HUES6 (cell line): Measurements from ENCODE around the gene ACAD8.

Experiments used
- H3K27ac ChIP-seq: 2 replicates; pipeline ENCODE4 v1.7.0; 2013; ENCODE audit warnings: low read depth, mild to moderate bottlenecking, low read length, inconsistent platforms
- H3K27me3 ChIP-seq: 2 replicates; pipeline ENCODE4 v1.6.1; 2013; ENCODE audit warnings: low read length; ENCODE audit not compliant: control insufficient read depth, insufficient read depth
- H3K36me3 ChIP-seq: 2 replicates; pipeline ENCODE4 v1.6.1; 2013; ENCODE audit warnings: low read length; ENCODE audit not compliant: control insufficient read depth, insufficient read depth
- H3K4me1 ChIP-seq: 2 replicates; pipeline ENCODE4 v1.6.1; 2013; ENCODE audit warnings: low read length; ENCODE audit not compliant: control insufficient read depth, insufficient read depth
- H3K4me3 ChIP-seq: 2 replicates; pipeline ENCODE4 v1.5.1; 2013; ENCODE audit warnings: low read depth, low read length
- H3K9ac ChIP-seq: one replicate; pipeline ENCODE4 v1.6.1; 2013; ENCODE audit warnings: mild to moderate bottlenecking, low read length
- H3K9me3 ChIP-seq: 2 replicates; pipeline ENCODE4 v1.6.1; 2013; ENCODE audit warnings: low read depth, low read length; ENCODE audit not compliant: control insufficient read depth, insufficient read depth

ACAD8 gene

DNA sequence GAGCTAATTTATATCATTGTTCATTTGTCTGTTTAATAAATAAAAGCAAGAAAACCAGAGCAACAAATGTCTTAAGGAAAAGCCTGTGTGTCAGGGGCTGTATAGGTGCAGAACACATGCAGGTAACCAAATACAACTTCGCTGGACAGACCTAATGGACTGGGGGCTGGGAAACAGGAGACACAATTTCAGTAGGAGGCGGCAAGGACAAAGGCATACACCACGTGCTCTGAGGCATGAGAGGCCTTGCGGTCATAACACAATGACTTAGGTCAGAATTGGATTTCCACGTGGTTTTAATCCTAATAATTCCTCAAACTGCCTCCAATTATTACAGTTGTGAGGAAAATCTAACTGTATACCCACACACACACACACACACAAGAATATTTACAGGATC, 14.1 kb downstream of the ACAD8 start:
- Histone ChIP-seq H3K9ac (no peak overlapping the region), H3K4me3 (no peak overlapping the region), H3K27ac (no peak overlapping the region), H3K4me1 (peaks cover 46% of the 10 kb centered on the region), H3K27me3 (no peaks in the 10 kb centered on the region), H3K9me3 (no peaks in the 10 kb centered on the region), H3K36me3 (peaks cover 14% of the 10 kb centered on the region)

DNA sequence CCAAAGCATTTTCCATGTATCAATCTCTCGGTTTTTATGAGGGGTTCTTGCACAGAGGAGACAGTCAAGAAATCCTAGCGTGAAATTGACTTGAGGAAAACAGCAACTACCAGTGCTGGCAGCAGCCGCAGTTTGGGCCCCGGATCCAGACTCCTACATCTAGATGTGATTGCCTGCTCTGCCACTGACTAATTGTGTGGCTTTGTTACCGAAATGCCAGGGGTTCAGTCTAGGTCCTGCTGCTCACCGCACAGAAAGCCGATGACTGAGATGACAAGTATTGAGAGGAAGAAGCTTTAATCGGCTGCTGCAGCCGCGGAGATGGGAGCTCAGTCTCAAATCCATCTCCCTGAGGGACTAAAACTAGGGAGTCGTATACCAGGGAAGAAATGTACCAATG, 14.6 kb downstream of the ACAD8 start:
- Histone ChIP-seq H3K27me3 (no peaks in the 10 kb centered on the region), H3K4me3 (no peak overlapping the region), H3K9me3 (no peaks in the 10 kb centered on the region), H3K36me3 (peaks cover 9% of the 10 kb centered on the region), H3K27ac (no peak overlapping the region), H3K4me1 (peaks cover 51% of the 10 kb centered on the region), H3K9ac (no peak overlapping the region)

DNA sequence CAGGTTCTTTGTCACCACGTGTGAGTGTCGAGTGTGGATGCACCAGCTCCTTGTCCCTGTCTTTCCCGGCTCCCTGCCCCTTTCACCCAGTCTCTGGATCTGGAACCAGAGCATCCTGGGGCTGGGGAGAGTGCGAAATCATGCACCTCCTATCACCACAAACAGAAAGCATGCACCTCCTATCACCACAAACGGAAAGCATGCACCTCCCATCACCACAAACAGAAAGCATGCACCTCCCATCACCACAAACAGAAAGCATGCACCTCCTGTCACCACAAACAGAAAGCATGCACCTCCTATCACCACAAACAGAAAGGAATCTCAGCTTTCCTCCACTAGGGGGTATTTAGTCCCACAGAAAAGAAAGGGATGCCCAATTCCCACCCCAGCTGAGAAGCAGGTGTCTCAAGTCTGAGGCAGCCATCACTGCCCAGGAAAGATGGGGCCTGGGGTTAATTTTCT, 16.9 kb downstream of the ACAD8 start:
- Histone ChIP-seq H3K36me3 (no peaks in the 10 kb centered on the region), H3K4me1 (peaks cover 69% of the 10 kb centered on the region), H3K27ac (no peak overlapping the region), H3K4me3 (no peak overlapping the region), H3K9ac (no peak overlapping the region), H3K27me3 (peaks cover 10% of the 10 kb centered on the region), H3K9me3 (no peaks in the 10 kb centered on the region)

DNA sequence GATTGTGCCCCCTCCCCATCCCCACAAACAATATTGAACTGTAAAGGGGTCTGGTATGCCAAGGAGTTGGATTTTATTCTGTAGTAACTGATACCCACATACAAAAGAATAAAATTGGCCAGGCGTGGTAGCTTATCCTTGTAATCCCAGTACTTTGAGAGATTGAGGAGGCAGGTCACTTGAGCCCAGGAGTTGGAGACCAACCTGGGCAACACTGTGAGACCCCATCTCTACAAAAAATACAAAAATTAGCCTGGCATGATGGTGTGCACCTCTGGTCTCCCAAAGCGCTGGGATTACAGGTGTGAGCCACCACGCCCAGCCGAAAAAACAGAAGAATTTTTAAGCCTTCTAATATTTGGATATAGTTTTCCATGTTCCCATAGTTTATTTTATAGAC, 18.6 kb downstream of the ACAD8 start:
- no peak overlapping the region for H3K4me3 ChIP-seq
- H3K36me3 ChIP-seq, result no peaks in the 10 kb centered on the region
- H3K4me1 ChIP-seq, result peaks cover 59% of the 10 kb centered on the region

DNA sequence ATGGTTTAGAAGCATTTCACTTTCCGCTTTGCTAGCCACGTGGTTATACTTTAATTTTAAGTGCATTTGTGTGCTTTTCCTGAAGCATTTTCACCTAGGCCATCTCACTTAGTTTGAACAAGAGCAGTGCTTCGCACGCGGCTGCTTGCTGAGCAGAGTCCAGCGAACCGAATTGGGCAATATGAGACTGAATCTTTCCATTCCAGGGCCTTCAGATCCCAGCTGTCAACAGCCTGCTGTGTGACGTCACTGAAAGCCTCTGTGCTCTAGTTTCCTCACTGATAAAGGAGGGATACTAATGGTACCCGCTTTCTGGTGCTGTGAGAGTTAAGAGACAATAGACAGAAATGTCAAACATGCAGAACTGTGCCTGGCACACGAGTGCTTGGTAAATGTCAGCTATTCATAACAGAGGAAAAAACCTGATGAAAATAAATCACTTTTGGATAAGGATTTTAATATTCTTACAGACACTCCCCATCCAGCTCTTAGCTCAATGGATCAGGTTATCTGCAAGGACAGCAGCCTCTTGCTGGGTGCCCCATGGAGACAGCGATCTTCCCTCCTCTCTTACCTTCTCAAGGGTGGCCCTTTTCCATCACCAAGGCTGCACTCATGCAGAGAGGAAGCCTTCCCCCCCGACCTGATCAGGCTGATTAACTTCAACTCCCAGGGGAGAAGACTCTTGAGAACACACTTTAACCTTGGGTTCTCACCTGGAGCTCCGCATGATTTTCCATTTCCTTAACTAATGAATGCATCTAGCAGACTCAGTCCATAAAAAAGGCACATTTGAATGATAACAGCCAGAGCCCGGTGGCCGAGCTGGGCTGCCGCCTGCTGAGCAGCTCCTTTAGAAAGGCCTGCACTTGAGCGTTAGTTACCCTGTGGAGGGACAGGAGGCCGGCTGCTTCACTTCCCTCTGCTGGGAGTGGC, 19.3 kb downstream of the ACAD8 start:
- H3K9ac ChIP-seq, result peak overlapping the region; percentile 9
- H3K36me3 ChIP-seq, result no peaks in the 10 kb centered on the region
- peak overlapping the region; percentile 78 for H3K4me3 ChIP-seq
- peaks cover 25% of the 10 kb centered on the region for H3K27me3 ChIP-seq
- peaks cover 53% of the 10 kb centered on the region for H3K4me1 ChIP-seq
- H3K9me3 ChIP-seq, result no peaks in the 10 kb centered on the region
- H3K27ac ChIP-seq, result peak overlapping the region; percentile 5; the same call in 1 of the 2 replicates

More for the DNA sequence above, 18.6 kb downstream of the ACAD8 start:
- no peak overlapping the region for H3K9ac ChIP-seq
- 0 out of 2 replicates have a peak overlapping the region, but pooled peaks have one; percentile 5 for H3K27ac ChIP-seq
- H3K27me3 ChIP-seq, result peaks cover 21% of the 10 kb centered on the region
- no peaks in the 10 kb centered on the region for H3K9me3 ChIP-seq

DNA sequence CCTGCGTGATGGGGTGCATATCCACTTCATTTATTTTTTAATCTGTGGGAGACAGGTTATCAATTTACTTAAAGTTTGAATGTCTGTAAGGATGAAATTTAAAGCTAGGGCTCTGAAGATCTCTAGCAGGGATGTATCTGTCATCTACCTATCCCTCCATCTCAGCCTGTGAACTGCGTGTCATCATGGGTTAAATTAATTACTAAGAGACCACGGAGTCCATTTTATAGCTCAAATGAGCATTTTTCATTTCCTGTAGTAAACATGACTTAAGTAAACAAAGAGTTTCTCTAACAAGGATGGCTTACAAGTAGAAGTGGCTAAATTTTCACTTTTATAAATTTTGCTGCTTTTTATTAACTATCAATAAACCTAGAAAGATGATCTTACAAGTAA, 19.9 kb downstream of the ACAD8 start:
- no peak overlapping the region; the same call in 1 of the 2 replicates for H3K27ac ChIP-seq
- H3K4me1 ChIP-seq, result peaks cover 52% of the 10 kb centered on the region
- H3K9me3 ChIP-seq, result peaks cover under 1% of the 10 kb centered on the region; the same call in 1 of the 2 replicates
- H3K27me3 ChIP-seq, result peaks cover 25% of the 10 kb centered on the region
- H3K4me3 ChIP-seq, result peak overlapping the region; percentile 78
- H3K9ac ChIP-seq, result no peak overlapping the region
- peaks cover 3% of the 10 kb centered on the region; the same call in 1 of the 2 replicates for H3K36me3 ChIP-seq

DNA sequence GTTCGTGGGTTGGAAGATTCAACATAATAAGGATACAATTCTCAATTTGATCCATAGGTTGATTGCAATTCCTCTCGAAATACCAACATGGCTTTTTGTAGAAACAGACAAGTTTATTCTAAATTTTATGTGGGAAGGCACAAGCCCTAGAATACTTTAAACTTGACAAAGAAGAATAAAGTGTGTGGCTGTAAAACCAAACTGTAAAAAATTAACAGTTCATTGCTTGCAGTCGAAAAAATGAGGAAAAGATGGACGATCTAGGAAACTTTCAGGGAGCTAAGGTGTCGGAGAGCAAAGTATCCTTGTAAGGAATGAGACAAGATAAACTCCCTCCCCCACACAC, 21.8 kb downstream of the ACAD8 start:
- Histone ChIP-seq H3K4me3 (peak overlapping the region; percentile 78), H3K27me3 (peaks cover 25% of the 10 kb centered on the region)

DNA sequence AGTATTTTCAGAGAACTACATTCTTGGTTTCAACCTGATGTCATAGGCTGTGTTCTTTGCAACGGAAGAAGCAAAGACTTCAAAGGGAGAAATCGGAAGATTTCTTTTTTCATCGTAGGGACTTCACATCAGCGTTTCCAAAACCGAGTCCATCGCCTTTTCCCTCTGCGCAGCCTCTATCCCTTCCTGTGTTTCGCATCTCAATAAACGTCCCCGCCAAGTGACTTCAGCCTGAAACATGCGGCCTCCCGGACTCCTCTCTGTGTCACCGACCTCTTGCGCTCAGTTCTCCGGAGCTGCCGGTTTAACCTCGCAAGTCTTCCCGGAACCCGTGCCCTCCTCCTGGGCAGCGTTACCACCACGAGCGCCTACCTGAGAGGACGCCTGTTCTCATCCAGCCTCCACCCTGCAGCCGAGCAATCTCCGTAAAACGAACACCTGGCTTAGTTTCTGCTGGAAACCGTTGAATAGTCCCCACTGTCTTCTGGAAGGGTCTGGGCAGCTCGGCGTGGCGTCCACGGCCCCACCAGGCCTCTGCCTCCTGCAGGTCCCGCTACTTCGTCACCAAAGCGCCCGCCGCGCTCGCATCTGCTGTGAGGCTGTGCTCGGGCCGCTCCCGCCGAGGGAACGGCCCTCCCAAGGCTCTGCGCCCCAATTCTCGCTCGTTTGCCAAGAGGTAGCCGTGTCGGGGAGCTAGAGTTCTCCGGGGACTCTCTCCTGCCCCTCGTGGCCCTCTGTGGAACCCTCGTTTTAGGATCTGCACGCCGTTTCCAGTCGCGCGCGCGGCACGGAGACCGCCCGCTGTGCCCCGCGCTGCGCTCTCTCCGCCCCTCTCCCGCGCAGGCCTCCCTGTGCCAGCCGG, 22.4 kb downstream of the ACAD8 start, which contains the start of gene GLB1L3:
Gene GLB1L3, plus strand, starts transcription at position 846 of the 862 bp plus-strand sequence. CDS start 362 bp downstream, outside the sequence.
- H3K27me3 ChIP-seq, result peaks cover 25% of the 10 kb centered on the region
- H3K4me1 ChIP-seq, result peaks cover 42% of the 10 kb centered on the region
- H3K4me3 ChIP-seq, result peak within 1 kb of the TSS; percentile 78
- H3K9me3 ChIP-seq, result peaks cover 3% of the 10 kb centered on the region; the same call in 1 of the 2 replicates
- H3K9ac ChIP-seq, result peak within 1 kb of the TSS; percentile 75
- peak within 1 kb of the TSS; percentile 44; the same call in 1 of the 2 replicates for H3K27ac ChIP-seq
- peaks cover 9% of the 10 kb centered on the region; the same call in 1 of the 2 replicates for H3K36me3 ChIP-seq

More for the DNA sequence above, 21.8 kb downstream of the ACAD8 start:
- peaks cover 3% of the 10 kb centered on the region; the same call in 1 of the 2 replicates for H3K9me3 ChIP-seq
- H3K36me3 ChIP-seq, result peaks cover 9% of the 10 kb centered on the region; the same call in 1 of the 2 replicates
- H3K9ac ChIP-seq, result peak overlapping the region; percentile 75
- H3K27ac ChIP-seq, result no peak overlapping the region; the same call in 1 of the 2 replicates
- H3K4me1 ChIP-seq, result peaks cover 49% of the 10 kb centered on the region

DNA sequence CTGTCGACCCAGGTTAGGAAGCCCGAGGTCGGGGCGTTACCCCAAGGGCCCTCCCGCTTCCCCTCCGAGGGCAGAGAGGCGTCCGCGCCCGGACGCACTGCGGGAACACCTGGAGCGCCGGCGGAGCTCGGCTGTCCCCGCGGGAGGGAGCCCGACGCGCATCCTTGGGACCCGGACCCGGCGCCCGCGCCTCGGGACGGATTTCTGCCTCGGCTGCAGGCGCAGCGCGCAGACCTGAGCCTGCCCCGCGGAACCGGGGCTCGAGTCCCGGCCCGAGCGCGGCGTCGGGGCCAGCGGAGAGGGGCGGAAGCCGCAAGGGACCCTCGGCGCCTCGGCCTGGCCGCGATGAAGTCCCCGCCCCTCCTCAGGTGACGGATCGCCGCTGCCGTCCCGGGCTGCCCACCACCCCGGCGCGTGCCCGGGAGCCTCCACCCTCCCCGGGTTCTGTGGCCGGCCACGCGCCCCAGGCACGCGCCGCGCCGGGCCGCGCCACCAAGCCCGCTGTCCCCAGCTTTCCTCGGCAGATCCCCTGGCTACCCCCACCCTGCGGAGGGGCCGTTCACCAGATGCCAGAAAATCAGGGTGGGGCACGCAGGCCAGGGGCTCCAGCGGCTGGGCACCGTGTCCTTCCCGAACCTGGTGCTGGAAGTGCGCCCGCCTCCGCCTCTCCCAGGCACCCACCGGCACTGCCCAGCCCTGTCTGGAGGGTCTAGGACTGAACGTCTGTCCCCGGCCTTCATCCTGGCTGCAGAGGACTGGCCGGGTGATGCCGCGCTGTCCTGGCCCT, 23.2 kb downstream of the ACAD8 start:
- peak overlapping the region; percentile 78 for H3K4me3 ChIP-seq
- peak overlapping the region; percentile 75 for H3K9ac ChIP-seq
- H3K27ac ChIP-seq, result peak overlapping the region; percentile 44; the same call in 1 of the 2 replicates
- H3K4me1 ChIP-seq, result peaks cover 37% of the 10 kb centered on the region
- H3K9me3 ChIP-seq, result peaks cover 3% of the 10 kb centered on the region; the same call in 1 of the 2 replicates
- H3K36me3 ChIP-seq, result peaks cover 9% of the 10 kb centered on the region; the same call in 1 of the 2 replicates
- peaks cover 25% of the 10 kb centered on the region for H3K27me3 ChIP-seq
